PC-3 (cell line): ENCODE data around the gene F2RL3.

Experiments
- EZH2 ChIP-seq: fragments of 300-600 bp; sonication (generic); IDR thresholded peaks from one replicate; pipeline ENCODE4 v1.6.1; 2017; ENCODE audit warnings: antibody characterized with exemption, mild to moderate bottlenecking, low read length; ENCODE audit not compliant: unreplicated experiment
- EZH2phosphoT487 ChIP-seq: fragments of 300-600 bp; sonication (generic); IDR thresholded peaks from 2 replicates; pipeline ENCODE4 v1.6.1; 2018; ENCODE audit warnings: mild to moderate bottlenecking, antibody characterized with exemption, low read length, borderline replicate concordance
- TF ChIP-seq, protein P1 (sequence below): fragments of 300-600 bp; sonication (generic); conservative IDR thresholded peaks from 2 replicates; pipeline ENCODE4 v1.5.1; 2017; ENCODE audit warnings: antibody characterized with exemption, low read depth, mild to moderate bottlenecking, low read length

DNA sequence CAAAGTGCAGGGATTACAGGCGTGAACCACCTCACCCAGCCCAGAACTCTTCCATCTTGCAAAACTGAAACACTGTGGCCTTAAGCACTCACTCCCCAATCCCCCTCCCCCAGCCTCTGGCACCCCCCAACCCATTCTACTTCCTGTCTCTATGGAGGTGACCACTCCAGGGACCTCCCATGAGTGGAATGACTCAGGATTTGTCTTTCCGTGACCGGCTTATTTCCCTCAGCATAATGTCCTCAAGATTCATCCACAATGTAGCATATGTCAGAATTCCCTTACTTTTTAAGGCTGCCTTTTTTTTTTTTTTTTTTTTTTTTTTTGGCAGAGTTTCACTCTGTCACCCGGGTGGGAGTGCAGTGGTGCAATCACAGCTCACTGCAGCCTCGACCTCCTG, 3.6 kb upstream of the F2RL3 start:
- TF ChIP-seq, protein P1, sequence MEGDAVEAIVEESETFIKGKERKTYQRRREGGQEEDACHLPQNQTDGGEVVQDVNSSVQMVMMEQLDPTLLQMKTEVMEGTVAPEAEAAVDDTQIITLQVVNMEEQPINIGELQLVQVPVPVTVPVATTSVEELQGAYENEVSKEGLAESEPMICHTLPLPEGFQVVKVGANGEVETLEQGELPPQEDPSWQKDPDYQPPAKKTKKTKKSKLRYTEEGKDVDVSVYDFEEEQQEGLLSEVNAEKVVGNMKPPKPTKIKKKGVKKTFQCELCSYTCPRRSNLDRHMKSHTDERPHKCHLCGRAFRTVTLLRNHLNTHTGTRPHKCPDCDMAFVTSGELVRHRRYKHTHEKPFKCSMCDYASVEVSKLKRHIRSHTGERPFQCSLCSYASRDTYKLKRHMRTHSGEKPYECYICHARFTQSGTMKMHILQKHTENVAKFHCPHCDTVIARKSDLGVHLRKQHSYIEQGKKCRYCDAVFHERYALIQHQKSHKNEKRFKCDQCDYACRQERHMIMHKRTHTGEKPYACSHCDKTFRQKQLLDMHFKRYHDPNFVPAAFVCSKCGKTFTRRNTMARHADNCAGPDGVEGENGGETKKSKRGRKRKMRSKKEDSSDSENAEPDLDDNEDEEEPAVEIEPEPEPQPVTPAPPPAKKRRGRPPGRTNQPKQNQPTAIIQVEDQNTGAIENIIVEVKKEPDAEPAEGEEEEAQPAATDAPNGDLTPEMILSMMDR: no peak
- TF ChIP-seq EZH2: no peak
- TF ChIP-seq EZH2phosphoT487: no peak
